Activated CD8-positive, alpha-beta memory T cell treated with anti-CD3 and anti-CD28 coated beads, Interleukin-2, amount 50 U/mL, for 48 hours (primary cell): ENCODE results near the gene ZC3H13.
A peak's percentile ranks its signal among the peaks of the same experiment; 100 is the strongest.

Experiments used
- DNase-seq: peaks from one replicate; pipeline ENCODE4 v3.0.0-alpha.2; 2020

The ZC3H13 gene

DNA sequence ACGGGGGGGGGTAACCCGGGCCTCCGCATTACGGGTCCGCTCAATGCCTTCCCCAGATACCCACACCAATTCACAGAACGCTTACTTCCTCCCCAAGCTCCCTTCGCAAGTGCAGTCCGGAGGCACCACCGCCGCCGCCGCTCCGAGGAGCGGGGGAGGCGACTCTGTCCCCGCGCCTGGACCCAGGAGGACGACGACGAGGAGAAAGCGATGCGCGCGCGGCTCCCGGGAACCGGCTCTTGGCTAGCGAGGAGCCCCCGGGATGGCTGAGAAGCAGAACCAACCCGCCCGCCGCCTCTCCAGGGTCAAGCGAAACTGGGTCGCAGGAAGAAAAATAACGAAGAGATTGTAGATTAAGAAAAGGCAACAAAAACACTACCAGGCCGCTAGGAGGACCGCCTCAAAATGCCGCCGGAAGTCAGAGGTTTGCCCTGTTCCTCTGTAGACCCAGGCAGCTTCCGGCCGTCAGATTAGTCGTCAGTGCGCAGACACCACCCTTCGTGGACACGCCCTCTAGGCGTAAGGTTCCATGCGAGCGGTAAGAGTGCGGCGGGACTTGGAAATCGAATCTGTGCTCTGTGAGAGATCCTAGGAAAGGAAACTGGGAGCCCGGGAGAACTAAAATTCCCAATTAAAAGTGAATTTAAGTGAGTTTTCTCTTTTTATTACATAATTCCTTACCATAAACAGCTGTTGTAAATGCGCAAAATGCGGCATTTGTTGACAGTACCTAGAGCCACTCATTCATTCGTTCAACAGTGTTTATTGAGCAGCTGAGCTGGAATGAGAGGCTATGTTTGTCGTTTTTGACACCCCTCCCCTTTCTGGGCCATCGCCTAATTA, at the start of gene ZC3H13:
Gene ZC3H13 (minus strand): TSS at position 428 of the 843 bp plus-strand sequence. CDS start 7,239 bp downstream, outside the sequence.
- peak; percentile 89 for DNase-seq

- no peak for DNase-seq
These were observed 49.7 kb upstream of the ZC3H13 start for GRCh38 chr13:46102255-46102605.

DNA sequence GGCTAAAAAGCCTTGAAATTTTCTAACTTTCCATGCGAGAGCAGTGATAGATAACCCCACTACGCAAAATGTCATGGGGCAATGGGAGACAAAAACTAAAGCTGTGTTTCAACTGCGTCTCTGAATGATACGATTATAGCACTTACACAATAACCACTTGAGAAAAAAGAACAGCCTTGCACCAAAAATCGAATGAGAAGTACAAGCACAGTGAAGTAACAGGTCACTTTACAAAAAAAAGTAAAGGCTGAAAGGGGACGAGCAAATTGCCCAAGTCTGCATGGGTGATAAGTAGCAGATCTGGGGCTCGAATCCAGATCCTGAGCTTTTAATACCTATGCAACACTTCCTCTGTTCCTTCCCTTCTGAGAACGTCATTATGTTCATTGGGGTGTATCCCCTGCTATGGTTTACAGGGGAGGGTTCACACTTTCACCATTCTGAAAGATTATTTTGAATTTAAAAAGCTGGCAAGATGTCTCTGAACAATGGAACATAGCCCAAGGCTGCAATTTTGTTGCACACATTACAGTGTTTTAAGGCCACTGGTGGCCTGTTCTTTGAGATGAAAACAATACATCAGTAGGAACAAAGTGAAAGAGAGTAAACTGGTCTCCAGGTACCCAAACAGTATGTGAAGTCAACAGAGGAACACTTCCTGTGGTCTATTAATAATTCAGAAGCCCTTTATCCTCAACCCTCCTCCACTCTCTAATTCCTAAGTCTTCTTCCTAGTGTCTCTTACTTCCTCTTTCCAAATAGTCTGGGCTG, 49.1 kb upstream of the ZC3H13 start:
- DNase-seq, result no peak

DNA sequence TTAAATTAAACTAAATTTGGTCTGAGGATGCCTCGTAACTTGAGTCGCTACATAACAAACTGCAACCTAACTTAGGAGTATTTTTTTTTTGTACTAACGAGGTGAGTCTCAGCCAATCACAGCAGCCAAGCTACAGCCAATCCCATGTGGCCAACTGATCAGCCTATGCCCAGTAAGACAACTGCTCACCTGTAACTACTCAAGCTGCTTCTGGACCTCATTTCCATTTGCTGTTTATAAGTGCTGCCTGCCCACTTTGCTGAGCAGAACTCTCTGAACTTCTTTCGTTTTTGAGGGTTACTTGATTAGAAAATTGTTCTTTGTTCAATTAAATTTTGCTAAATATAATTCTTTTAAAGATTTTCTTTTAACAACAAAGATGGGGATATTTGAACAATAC, 48.5 kb upstream of the ZC3H13 start:
- DNase-seq, result no peak

DNA sequence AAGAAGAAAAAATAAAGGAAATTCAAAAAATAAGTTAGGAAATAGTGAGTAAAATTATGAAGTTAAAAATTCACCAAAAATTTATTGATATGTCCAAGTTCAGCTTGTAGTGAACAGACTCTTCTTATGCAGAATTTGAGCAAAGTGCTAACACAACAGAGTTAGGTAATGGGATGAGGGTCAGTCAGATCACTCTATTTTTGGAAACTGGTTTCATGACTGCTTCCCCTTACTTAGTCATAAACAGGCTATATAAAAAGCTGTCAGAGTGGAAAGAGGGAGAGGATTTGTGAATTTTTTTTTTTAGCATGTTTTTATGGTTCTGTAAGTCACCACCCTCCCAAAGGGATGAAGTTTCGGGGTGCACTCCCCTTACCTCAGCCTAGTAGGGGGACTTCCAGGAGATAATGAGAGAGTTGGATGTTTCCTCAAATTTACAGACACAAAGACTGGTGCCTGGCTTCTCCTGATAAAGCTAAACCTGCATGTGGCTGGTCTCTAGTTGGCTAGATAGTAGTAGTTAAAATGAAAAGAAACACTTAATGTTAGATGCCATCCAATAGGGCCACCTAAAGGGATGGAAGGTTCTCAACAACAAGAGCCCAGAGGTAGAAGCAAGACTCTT, 47.8 kb upstream of the ZC3H13 start:
- no peak for DNase-seq

- DNase-seq, result no peak
These were observed 45.1 kb upstream of the ZC3H13 start for GRCh38 chr13:46097663-46098062.

- no peak for DNase-seq
These were observed 44.5 kb upstream of the ZC3H13 start for GRCh38 chr13:46097015-46097414.

- no peak for DNase-seq
These were observed 41.9 kb upstream of the ZC3H13 start for GRCh38 chr13:46094478-46094877.

GRCh38 chr13:46088821-46089562, 36.4 kb upstream of the ZC3H13 start:
- DNase-seq, result no peak

DNA sequence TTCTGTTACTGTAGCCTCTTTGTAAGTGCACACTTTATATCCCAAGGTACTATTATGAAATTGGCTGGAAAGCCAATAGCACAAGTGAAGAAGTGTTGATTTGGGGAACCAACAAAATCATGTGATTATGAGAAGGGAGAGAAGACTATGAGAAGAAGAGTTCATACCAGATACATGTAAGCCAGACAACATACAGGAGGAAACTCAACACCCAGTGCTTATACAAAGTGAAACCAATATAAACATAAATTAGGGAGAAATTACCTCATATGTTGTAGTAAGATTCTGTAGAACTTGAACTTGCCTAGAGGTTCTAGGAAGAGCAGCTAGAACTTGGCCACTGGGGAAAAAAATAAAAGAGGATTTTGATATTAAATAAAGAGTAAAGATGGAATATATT, 34.9 kb upstream of the ZC3H13 start:
- no peak for DNase-seq

GRCh38 chr13:46086985-46087384, 34.4 kb upstream of the ZC3H13 start:
- DNase-seq, result no peak

- no peak for DNase-seq
These were observed 33.9 kb upstream of the ZC3H13 start for GRCh38 chr13:46086421-46086922.

DNA sequence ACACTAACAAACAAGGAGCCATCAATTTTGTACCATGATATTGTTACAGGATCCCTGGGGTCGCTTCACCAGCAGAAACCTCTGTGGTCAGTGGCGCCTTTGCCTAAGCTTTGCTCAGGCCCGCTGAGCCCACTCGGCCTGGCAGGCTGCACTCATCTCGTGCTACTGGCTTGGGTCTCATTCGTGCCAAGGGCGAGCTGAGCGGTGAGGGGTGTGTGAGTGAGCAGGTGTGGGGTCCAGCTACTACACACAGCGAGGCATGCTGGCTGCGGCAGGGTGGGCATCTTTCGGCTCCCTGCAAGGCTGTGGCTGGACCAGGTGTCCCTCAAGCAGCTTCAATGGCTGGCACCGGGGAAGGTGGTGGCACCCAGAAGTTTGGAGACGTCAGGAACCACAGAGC, 33.2 kb upstream of the ZC3H13 start:
- DNase-seq, result no peak

GRCh38 chr13:46082324-46082723, 29.8 kb upstream of the ZC3H13 start:
- DNase-seq, result no peak

DNA sequence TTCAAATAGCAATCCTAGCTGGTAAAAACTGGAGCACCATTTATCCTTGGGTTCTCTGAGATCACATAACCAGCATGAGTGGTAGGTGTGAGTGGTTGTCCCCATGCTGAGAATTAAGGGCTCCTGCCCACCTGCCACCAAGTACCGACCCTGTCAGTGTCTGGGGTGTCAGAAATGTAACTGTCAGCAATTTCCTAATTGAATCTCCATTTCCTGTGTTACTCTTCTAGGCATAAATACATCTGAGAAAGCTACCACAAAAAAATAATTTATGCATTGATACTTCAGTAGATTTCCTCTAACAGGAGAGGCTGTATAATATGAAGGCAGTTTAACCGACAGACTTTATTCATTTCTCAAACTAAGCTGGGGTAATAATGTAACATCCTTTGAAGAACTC, 27.2 kb upstream of the ZC3H13 start:
- no peak for DNase-seq

GRCh38 chr13:46077265-46077664, 24.7 kb upstream of the ZC3H13 start:
- DNase-seq, result no peak

DNA sequence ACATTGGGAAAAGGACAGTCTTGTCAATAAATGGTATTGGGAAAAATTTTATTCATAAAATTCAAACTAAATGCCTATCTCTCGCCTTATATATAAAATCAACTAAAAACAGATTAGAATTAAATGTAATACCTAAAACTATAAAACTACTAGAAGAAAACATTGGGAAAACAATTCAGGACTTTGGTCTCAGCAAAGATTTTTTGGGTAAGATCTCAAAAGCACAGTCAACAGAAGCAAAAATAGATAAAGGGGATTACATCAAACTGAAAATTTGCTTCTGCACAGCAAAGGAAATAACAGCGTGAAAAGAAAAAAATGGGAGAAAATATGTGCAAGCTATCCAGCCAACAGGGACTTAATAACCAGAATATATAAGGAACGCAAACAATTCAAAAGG, 24.3 kb upstream of the ZC3H13 start:
- DNase-seq, result no peak

DNA sequence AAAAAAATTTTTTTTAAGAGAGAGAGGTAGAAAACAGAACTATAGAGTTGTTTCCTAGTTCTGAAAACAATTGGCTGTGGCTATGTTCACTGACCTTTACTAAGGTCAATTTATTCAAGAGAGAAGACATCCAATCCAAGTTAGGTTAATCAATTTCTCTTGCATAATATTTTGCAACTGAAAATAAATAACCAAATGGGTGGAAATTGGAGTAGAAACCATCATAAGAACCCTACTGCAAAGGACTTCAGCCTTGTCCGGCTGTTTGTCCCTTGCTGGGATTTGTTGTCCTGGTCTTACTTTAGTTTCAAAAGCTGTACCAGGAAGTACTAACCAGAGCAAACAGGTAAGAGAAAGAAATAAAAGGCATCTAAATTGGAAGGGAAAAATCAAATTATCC, 23.3 kb upstream of the ZC3H13 start:
- no peak for DNase-seq

DNA sequence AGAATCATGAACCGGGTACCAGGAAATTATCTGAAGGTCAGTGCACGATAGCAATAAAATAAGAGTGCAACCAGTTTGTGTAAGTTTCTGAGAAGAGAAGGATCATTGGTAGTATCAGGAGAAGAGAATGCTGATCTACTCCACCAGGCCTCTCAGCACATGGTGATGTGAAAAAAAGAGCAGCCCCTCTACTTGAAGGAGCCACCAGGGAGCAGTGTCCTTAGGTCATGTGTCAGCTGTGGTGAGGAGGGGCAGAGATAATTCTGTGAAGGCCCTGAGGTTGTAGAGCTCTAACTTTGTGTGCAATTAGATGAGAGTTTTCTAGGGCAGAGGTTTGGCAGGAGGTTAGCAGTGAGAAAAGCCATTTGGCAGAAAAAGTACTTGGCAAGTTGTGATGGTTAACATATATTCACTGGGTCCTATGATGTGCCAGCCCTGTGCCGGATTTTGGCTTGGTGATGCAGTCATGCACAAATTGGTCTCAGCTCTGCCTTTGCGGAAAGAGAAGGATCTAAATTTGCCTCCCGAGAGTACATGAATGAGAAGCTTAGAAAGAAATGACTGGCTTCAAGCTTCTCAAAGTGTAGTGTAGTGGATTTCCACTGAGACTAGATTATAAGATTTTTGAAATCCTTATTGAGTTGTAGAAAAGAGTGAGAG, 19.2 kb upstream of the ZC3H13 start:
- no peak for DNase-seq

- DNase-seq, result no peak
These were observed 10.7 kb upstream of the ZC3H13 start for GRCh38 chr13:46063292-46063691.

GRCh38 chr13:46062185-46062584, 9.6 kb upstream of the ZC3H13 start:
- no peak for DNase-seq

- no peak for DNase-seq
These were observed 6.9 kb upstream of the ZC3H13 start for GRCh38 chr13:46059405-46059804.
